ENCODE results near the gene FGD6. TPM values are rescaled to one million over a fixed set of nuclear protein-coding genes. Genes with fewer than 3 reads are reported as not detected.

FGD6 gene
- total and polyA plus RNA-seq, 2 experiments from 2014 or later, result 10.4 to 17.2 TPM

DNA sequence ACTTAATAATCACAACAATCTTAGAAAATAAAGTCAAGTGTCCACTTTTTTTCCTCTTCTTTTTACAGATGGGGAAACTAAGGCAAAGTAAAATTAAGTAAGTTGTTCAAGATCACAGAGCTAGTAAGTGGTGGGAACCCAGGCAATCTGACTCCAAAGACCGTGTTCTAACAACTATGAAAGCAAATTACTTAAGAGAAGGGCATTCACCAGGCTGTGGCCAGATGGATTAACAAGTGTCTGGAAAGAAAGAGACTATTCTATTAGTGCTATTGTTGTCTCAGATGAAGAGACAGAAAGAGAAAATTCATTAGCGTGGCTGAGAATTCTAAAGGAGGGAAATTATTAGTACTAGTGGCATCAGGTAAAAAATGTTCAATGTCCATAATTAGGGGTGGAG is 48.5 kb downstream of the FGD6 start:
- Histone ChIP-seq H3K36me3 (replicated peaks; ENCODE audit: insufficient read depth, low read depth) (no peaks in the 10 kb centered on the region), H2AFZ (no peak overlapping the region), H3K4me3 (no peak overlapping the region), H3K27me3 (no peaks in the 10 kb centered on the region), H3K4me2 (no peak overlapping the region), H4K20me1 (ENCODE audit: insufficient read depth, poor library complexity, severe bottlenecking) (no peaks in the 10 kb centered on the region), H3K9me2 (replicated peaks; ENCODE audit: insufficient read depth) (no peaks in the 10 kb centered on the region), H3K79me2 (peaks cover 5% of the 10 kb centered on the region), H3K27ac (peak overlapping the region; percentile 8), H3K4me1 (ENCODE audit: insufficient read depth) (peaks cover 17% of the 10 kb centered on the region), H3K9me3 (ENCODE audit: low read depth) (no peaks in the 10 kb centered on the region)
- TF ChIP-seq CTCF (IDR thresholded peaks at IDR 0.05; ENCODE audit: poor library complexity), result no peak
- TF ChIP-seq EZH2 (IDR thresholded peaks at IDR 0.05; ENCODE audit: borderline replicate concordance), result no peak
- no peak for DNase-seq (ENCODE audit: low spot score)
- WGBS (ENCODE audit: low lambda C conversion rate, missing lambda C conversion rate), result 57% methylated on average over 2 of the region's 2 CpGs

GRCh38 chr12:95164656-95165055 is 52.6 kb downstream of the FGD6 start:
- no peaks in the 10 kb centered on the region for H3K9me2 ChIP-seq (replicated peaks; ENCODE audit: insufficient read depth)
- WGBS (ENCODE audit: low lambda C conversion rate, missing lambda C conversion rate), result 78% methylated on average over 2 of the region's 2 CpGs
- no peak for TF ChIP-seq EZH2 (IDR thresholded peaks at IDR 0.05; ENCODE audit: borderline replicate concordance)
- no peak for TF ChIP-seq CTCF (IDR thresholded peaks at IDR 0.05; ENCODE audit: poor library complexity)
- TF ChIP-seq EZH2phosphoT487 (IDR thresholded peaks at IDR 0.05; ENCODE audit: low read depth, severe bottlenecking, unreplicated experiment), result no peak
- H4K20me1 ChIP-seq (ENCODE audit: insufficient read depth, poor library complexity, severe bottlenecking), result no peaks in the 10 kb centered on the region
- no peaks in the 10 kb centered on the region for H3K36me3 ChIP-seq (replicated peaks; ENCODE audit: insufficient read depth, low read depth)
- no peak overlapping the region for H3K4me3 ChIP-seq
- peaks cover 14% of the 10 kb centered on the region for H3K79me2 ChIP-seq
- H3K4me1 ChIP-seq (ENCODE audit: insufficient read depth), result peaks cover 20% of the 10 kb centered on the region
- H2AFZ ChIP-seq, result no peak overlapping the region
- DNase-seq (ENCODE audit: low spot score), result no peak
- H3K27ac ChIP-seq, result peak overlapping the region; percentile 75
- no peaks in the 10 kb centered on the region for H3K9me3 ChIP-seq (ENCODE audit: low read depth)
- peak overlapping the region; percentile 66 for H3K4me2 ChIP-seq
- no peaks in the 10 kb centered on the region for H3K27me3 ChIP-seq

- WGBS (ENCODE audit: low lambda C conversion rate, missing lambda C conversion rate), result 63% methylated on average over 3 of the region's 3 CpGs
- Histone ChIP-seq H2AFZ (no peak overlapping the region), H3K36me3 (replicated peaks; ENCODE audit: insufficient read depth, low read depth) (no peaks in the 10 kb centered on the region), H3K4me3 (no peak overlapping the region), H3K79me2 (peaks cover 25% of the 10 kb centered on the region), H3K9me3 (ENCODE audit: low read depth) (no peaks in the 10 kb centered on the region), H3K4me1 (ENCODE audit: insufficient read depth) (peaks cover 16% of the 10 kb centered on the region), H3K27me3 (no peaks in the 10 kb centered on the region), H4K20me1 (ENCODE audit: insufficient read depth, poor library complexity, severe bottlenecking) (no peaks in the 10 kb centered on the region), H3K9me2 (replicated peaks; ENCODE audit: insufficient read depth) (no peaks in the 10 kb centered on the region), H3K4me2 (no peak overlapping the region), H3K27ac (no peak overlapping the region)
- TF ChIP-seq EZH2phosphoT487 (IDR thresholded peaks at IDR 0.05; ENCODE audit: low read depth, severe bottlenecking, unreplicated experiment) (no peak), EZH2 (IDR thresholded peaks at IDR 0.05; ENCODE audit: borderline replicate concordance) (no peak), CTCF (IDR thresholded peaks at IDR 0.05; ENCODE audit: poor library complexity) (no peak)
- DNase-seq (ENCODE audit: low spot score), result no peak
Observed at GRCh38 chr12:95158919-95159318, 58.3 kb downstream of the FGD6 start.

DNA sequence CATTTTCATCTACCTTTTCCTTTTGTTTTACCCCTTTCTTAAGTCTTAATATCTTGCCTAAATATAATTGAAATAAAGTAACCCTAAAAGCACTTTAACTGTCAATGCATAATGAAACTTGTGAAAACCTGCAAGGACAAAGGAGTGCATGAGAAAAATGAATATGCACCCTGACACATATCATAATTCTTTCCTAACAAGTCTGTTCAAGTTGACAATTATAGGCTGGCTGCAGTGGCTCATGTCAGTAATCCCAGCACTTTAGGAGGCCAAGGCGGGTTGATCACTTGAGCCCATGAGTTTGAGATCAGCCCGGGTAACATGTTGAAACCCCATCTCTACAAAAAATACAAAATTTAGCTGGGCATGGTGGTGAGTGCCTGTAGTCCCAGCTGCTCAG is 65.4 kb downstream of the FGD6 start:
- H3K9me3 ChIP-seq (ENCODE audit: low read depth), result no peaks in the 10 kb centered on the region
- no peak overlapping the region for H2AFZ ChIP-seq
- H3K27me3 ChIP-seq, result no peaks in the 10 kb centered on the region
- H3K79me2 ChIP-seq, result no peaks in the 10 kb centered on the region
- H4K20me1 ChIP-seq (ENCODE audit: insufficient read depth, poor library complexity, severe bottlenecking), result no peaks in the 10 kb centered on the region
- no peaks in the 10 kb centered on the region for H3K9me2 ChIP-seq (replicated peaks; ENCODE audit: insufficient read depth)
- no peak for DNase-seq (ENCODE audit: low spot score)
- WGBS (ENCODE audit: low lambda C conversion rate, missing lambda C conversion rate), result 100% methylated on average over 2 of the region's 2 CpGs
- no peak overlapping the region for H3K4me2 ChIP-seq
- H3K36me3 ChIP-seq (replicated peaks; ENCODE audit: insufficient read depth, low read depth), result no peaks in the 10 kb centered on the region
- TF ChIP-seq EZH2 (IDR thresholded peaks at IDR 0.05; ENCODE audit: borderline replicate concordance) (no peak), CTCF (IDR thresholded peaks at IDR 0.05; ENCODE audit: poor library complexity) (no peak), EZH2phosphoT487 (IDR thresholded peaks at IDR 0.05; ENCODE audit: low read depth, severe bottlenecking, unreplicated experiment) (no peak)
- H3K4me1 ChIP-seq (ENCODE audit: insufficient read depth), result no peaks in the 10 kb centered on the region
- no peak overlapping the region for H3K27ac ChIP-seq
- H3K4me3 ChIP-seq, result no peak overlapping the region
